A549 (cell line): ENCODE results near the gene SEC11A. TPM values are rescaled to one million over a fixed set of nuclear protein-coding genes. Genes with fewer than 3 reads are reported as not detected.
"Not testable (repeated sequence)": the region's sequence is repeated elsewhere in the genome, so short reads cannot be mapped to it uniquely, and the experiment has no call there.

Experiments
- ATAC-seq, 2 experiments: fragments of 200-7000 bp in 1 of 2; fragments of >200 bp in 1 of 2; cut with Nextera tagmentation in 1 of 2; cut with Tn5 transposase in 1 of 2; 3 replicates each; pipeline versions ENCODE4 v1.8.0 to v1.9.1; 2018 to 2020; ENCODE audit warnings: mild to moderate bottlenecking in 1 of 2, moderate library complexity in 1 of 2
- CTCF ChIA-PET: fragments of 300-600 bp; sonication (Branson Sonifier 250); formaldehyde crosslinking; extraction: SDS; loops from one replicate; lab custom pipeline; 2021; ENCODE audit warnings: antibody characterized with exemption, inconsistent platforms; lab: Yijun Ruan, JAX
- POLR2A ChIA-PET: fragments of 350-600 bp; formaldehyde crosslinking; extraction: SDS; loops from one replicate; lab custom pipeline; 2021; ENCODE audit warnings: antibody characterized with exemption, inconsistent platforms; lab: Yijun Ruan, JAX
- DNase-seq, 2 experiments: peaks; one replicate each; pipeline versions ENCODE4 v3.0.0 to v3.0.0-alpha.2; 2011 to 2016; ENCODE audit warnings: low read depth in 1 of 2, low spot score in 1 of 2
- FAIRE-seq: peaks from 2 replicates; lab custom pipeline; 2011; peaks lifted over from hg19 to GRCh38; lab: Jason Lieb, UNC
- H3K27ac ChIP-seq, 2 experiments: fragments of >200 bp; sonication (Bioruptor Twin); formaldehyde crosslinking; 3 replicates each; pipeline ENCODE4 v1.5.1; 2016 to 2017
- H3K4me1 ChIP-seq: fragments of >200 bp; sonication (Bioruptor Twin); formaldehyde crosslinking; 3 replicates; pipeline ENCODE4 v1.6.1; 2016
- H3K4me2 ChIP-seq: fragments of >200 bp; sonication (Bioruptor Twin); formaldehyde crosslinking; 3 replicates; pipeline ENCODE4 v1.6.1; 2016
- H3K4me3 ChIP-seq: fragments of >200 bp; sonication (Bioruptor Twin); formaldehyde crosslinking; 3 replicates; pipeline ENCODE4 v1.5.1; 2016
- H3K9me3 ChIP-seq: fragments of >200 bp; sonication (Bioruptor Twin); formaldehyde crosslinking; 3 replicates; pipeline ENCODE4 v1.6.1; 2016
- BHLHE40 ChIP-seq: IDR thresholded peaks from 2 replicates; pipeline ENCODE4 v1.6.1; 2012; ENCODE audit warnings: low read depth, low read length, inconsistent platforms
- CBX2 ChIP-seq: fragments of 200-600 bp; sonication (generic); IDR thresholded peaks from 2 replicates; pipeline ENCODE4 v1.6.1; 2016; ENCODE audit warnings: low read depth, mild to moderate bottlenecking, borderline replicate concordance
- CBX8 ChIP-seq: fragments of 200-600 bp; sonication (generic); IDR thresholded peaks from 2 replicates; pipeline ENCODE4 v1.6.1; 2016
- CHD2 ChIP-seq: fragments of 150-350 bp; IDR thresholded peaks from 2 replicates; pipeline ENCODE4 v1.6.1; 2014; ENCODE audit warnings: low read length; ENCODE audit not compliant: partially characterized antibody
- CHD4 ChIP-seq: fragments of 200-600 bp; sonication (generic); IDR thresholded peaks from 2 replicates; pipeline ENCODE4 v1.6.1; 2016; ENCODE audit warnings: antibody characterized with exemption, mild to moderate bottlenecking, borderline replicate concordance
- EHF ChIP-seq: fragments of 250-450 bp; sonication (Bioruptor Pico); IDR thresholded peaks from 2 replicates; pipeline ENCODE4 v1.5.0; 2020; ENCODE audit warnings: mild to moderate bottlenecking
- EHMT2 ChIP-seq: fragments of 200-600 bp; sonication (generic); IDR thresholded peaks from 2 replicates; pipeline ENCODE4 v1.6.1; 2016; ENCODE audit warnings: antibody characterized with exemption, low read depth, mild to moderate bottlenecking, moderate library complexity
- JUN ChIP-seq, 2 experiments: fragments of >200 bp; sonication (Bioruptor Twin); formaldehyde crosslinking; IDR thresholded peaks; 2 replicates in 1 of 2; 3 replicates in 1 of 2; pipeline ENCODE4 v1.6.1; 2016 to 2017
- POLR2A ChIP-seq: IDR thresholded peaks from 2 replicates; pipeline ENCODE4 v1.6.1; 2012; ENCODE audit warnings: mild to moderate bottlenecking, low read length
- RAD21 ChIP-seq, 2 experiments: fragments of >200 bp in 1 of 2; sonication (Bioruptor Twin) in 1 of 2; formaldehyde crosslinking in 1 of 2; IDR thresholded peaks in 1 of 2; conservative IDR thresholded peaks in 1 of 2; 2 replicates in 1 of 2; 3 replicates in 1 of 2; pipeline ENCODE4 v1.6.1; 2012 to 2018; ENCODE audit warnings: inconsistent platforms in 1 of 2
- RARB ChIP-seq: fragments of 250-450 bp; sonication (Bioruptor Pico); IDR thresholded peaks from 2 replicates; pipeline ENCODE4 v1.8.0; 2021; ENCODE audit warnings: mild to moderate bottlenecking, moderate library complexity
- RNF2 ChIP-seq: fragments of 200-600 bp; sonication (generic); IDR thresholded peaks from 2 replicates; pipeline ENCODE4 v1.6.1; 2016; ENCODE audit warnings: low read depth, mild to moderate bottlenecking, antibody characterized with exemption, moderate library complexity, borderline replicate concordance
- SMC3 ChIP-seq: fragments of >200 bp; sonication (Bioruptor Twin); formaldehyde crosslinking; IDR thresholded peaks from 3 replicates; pipeline ENCODE4 v1.6.1; 2018; ENCODE audit warnings: inconsistent platforms
- ZC3H11A ChIP-seq: fragments of 450-650 bp; IDR thresholded peaks from 2 replicates; pipeline ENCODE4 v1.6.1; 2014; ENCODE audit warnings: antibody characterized with exemption, mild to moderate bottlenecking
- ZFP36 ChIP-seq: fragments of 450-650 bp; IDR thresholded peaks from 2 replicates; pipeline ENCODE4 v1.6.1; 2014; ENCODE audit warnings: borderline replicate concordance; ENCODE audit not compliant: partially characterized antibody
- WGBS: methylation state at CpG from one replicate; pipeline ENCODE4 v1.1.6; 2017; ENCODE audit errors: missing lambda C conversion rate; 5-methylcytosine and 5-hydroxymethylcytosine counted together
- polyA plus RNA-seq, 4 experiments: library from polyadenylated mRNA; depleted of rRNA in 3 of 4; stranded (reverse); fragments of >200 nt; fragmentation: RNase III in 1 of 4; extraction: RNeasy Plus Mini Kit Qiagen cat#74134 plus additional on column Dnase treatment in 1 of 4; gene quantifications; 2 replicates in 3 of 4; 3 replicates in 1 of 4; pipeline ENCODE4 v1.2.3, GENCODE V29; 2011 to 2017
- TF ChIP-seq, protein P1 (sequence below): fragments of 150-350 bp; IDR thresholded peaks from 2 replicates; pipeline ENCODE4 v1.6.1; 2014; ENCODE audit warnings: low read depth, mild to moderate bottlenecking, low read length
- TF ChIP-seq, protein P2 (sequence below): fragments of >200 bp; sonication (Bioruptor Twin); formaldehyde crosslinking; IDR thresholded peaks from 3 replicates; pipeline ENCODE4 v1.6.1; 2016
- TF ChIP-seq, protein P3 (sequence below): fragments of >200 bp; sonication (Bioruptor Twin); formaldehyde crosslinking; IDR thresholded peaks from 3 replicates; pipeline ENCODE4 v1.5.1; 2016

SEC11A gene
- polyA plus RNA-seq, 2 of the 4 experiments (the other 2 are of a cell fraction): 380 to 490 TPM

DNA sequence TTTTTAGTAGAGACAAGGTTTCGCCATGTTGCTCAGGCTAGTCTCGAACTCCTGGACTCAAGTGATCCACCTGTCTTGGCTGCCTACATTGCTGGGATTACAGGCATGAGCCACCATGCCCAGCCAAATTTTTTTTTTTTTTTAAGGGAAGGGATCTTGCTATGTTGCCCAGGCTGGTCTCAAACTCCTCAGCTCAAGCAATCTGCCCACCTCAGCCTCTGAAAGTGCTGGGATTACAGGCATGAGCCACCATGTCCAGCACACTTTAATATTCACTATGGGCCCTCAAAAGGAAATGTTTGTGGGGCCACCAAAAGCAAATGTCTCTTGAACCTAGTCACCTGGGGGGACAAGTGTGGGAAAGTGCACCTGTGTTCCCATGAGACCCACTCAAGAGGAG, 73.3 kb downstream of the SEC11A start:
- H3K27ac ChIP-seq, FAIRE-seq, H3K4me3 ChIP-seq: not testable (repeated sequence)
- CTCF ChIA-PET: interaction anchor here (0.6 to 4.5 kb wide), 7 partner anchors 8 to 293 kb away, joined by 3 to 19 read pairs (median 3); partner anchors contain the start of gene WDR73
- TF ChIP-seq JUN (IDR thresholded peaks at IDR 0.05): 0 out of 5 replicates have a peak, but pooled peaks of 1 of the 2 experiments have one; percentile 2
- TF ChIP-seq, all 56 proteins: peak for 1; not testable (repeated sequence) for 55
- DNase-seq, H3K4me1 ChIP-seq, ATAC-seq, H3K4me2 ChIP-seq, H3K9me3 ChIP-seq: not testable (repeated sequence)
- 62% methylated on average over 2 of the region's 2 CpGs for WGBS
- POLR2A ChIA-PET: interaction anchor here (2.2 kb wide), 1 partner anchor 11 kb away, joined by 10 read pairs; no protein-coding TSS in a partner anchor

DNA sequence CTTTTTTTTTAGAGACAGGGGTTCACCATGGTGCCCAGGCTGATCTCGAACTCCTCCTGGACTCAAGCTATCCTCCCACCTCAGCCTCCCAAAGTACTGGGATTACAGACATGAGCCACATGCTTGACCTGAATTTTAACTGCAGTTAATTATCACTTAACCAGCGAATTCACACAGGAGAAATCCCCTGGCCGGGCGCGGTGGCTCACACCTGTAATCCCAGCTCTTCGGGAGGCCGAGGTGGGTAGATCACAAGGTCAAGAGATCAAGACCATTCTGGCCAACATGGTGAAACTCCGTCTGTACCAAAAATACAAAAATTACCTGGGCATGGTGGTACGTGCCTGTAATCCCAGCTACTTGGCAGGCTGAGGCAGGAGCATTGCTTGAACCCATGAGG, 74.1 kb downstream of the SEC11A start:
- H3K4me3 ChIP-seq, H3K4me1 ChIP-seq, FAIRE-seq, ATAC-seq, H3K9me3 ChIP-seq, DNase-seq, H3K4me2 ChIP-seq, H3K27ac ChIP-seq: not testable (repeated sequence)
- WGBS: 93% methylated on average over 9 of the region's 9 CpGs
- ChIA-PET CTCF (interaction anchor here (0.6 to 1.6 kb wide), 3 partner anchors 14 to 294 kb away, joined by 3 to 5 read pairs (median 3); no protein-coding TSS in a partner anchor), POLR2A (interaction anchor here (0.6 to 1.2 kb wide), 2 partner anchors 9 to 11 kb away, joined by 3 to 4 read pairs; no protein-coding TSS in a partner anchor)

DNA sequence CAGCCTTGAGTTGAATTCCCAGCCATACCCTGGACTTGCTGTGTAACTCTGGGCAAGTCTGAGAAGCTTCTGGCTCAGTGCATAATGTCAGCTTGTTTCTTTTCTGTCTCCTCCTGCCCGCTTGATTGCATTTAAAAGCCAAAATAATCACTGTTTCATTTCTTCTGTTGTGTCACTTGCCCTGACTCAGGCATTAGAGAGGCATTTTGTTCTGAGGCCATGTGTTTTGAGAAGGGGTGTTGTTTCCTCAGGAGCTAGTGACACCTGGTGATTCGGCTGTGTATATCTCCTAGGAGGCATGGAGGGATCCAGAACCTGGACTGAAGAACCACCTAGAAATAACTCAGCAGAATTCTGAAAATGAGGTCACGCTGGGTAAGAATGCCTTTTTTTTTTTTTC, 77.8 kb downstream of the SEC11A start:
- no peak for FAIRE-seq
- no peaks in the 10 kb centered on the region for H3K9me3 ChIP-seq
- H3K4me2 ChIP-seq: no peak overlapping the region
- TF ChIP-seq RNF2 (no peak), RAD21 (conservative IDR thresholded peaks at IDR 0.05 in 1 of 2, IDR thresholded peaks at IDR 0.05 in 1 of 2) (peak; percentile 48 to 50), CBX8 (no peak), ZFP36 (no peak), CHD4 (no peak), POLR2A (no peak), RARB (CRISPR knock-in tag) (no peak), EHF (no peak), SMC3 (peak; percentile 31; the same call in 1 of the 3 replicates), CHD2 (no peak), BHLHE40 (no peak), EHMT2 (no peak), ZC3H11A (no peak), CBX2 (no peak)
- TF ChIP-seq, protein P1, sequence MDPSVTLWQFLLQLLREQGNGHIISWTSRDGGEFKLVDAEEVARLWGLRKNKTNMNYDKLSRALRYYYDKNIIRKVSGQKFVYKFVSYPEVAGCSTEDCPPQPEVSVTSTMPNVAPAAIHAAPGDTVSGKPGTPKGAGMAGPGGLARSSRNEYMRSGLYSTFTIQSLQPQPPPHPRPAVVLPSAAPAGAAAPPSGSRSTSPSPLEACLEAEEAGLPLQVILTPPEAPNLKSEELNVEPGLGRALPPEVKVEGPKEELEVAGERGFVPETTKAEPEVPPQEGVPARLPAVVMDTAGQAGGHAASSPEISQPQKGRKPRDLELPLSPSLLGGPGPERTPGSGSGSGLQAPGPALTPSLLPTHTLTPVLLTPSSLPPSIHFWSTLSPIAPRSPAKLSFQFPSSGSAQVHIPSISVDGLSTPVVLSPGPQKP: no peak
- TF ChIP-seq, protein P2, sequence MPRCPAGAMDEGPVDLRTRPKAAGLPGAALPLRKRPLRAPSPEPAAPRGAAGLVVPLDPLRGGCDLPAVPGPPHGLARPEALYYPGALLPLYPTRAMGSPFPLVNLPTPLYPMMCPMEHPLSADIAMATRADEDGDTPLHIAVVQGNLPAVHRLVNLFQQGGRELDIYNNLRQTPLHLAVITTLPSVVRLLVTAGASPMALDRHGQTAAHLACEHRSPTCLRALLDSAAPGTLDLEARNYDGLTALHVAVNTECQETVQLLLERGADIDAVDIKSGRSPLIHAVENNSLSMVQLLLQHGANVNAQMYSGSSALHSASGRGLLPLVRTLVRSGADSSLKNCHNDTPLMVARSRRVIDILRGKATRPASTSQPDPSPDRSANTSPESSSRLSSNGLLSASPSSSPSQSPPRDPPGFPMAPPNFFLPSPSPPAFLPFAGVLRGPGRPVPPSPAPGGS: peak; percentile 38; the same call in 1 of the 3 replicates
- TF ChIP-seq, protein P3, sequence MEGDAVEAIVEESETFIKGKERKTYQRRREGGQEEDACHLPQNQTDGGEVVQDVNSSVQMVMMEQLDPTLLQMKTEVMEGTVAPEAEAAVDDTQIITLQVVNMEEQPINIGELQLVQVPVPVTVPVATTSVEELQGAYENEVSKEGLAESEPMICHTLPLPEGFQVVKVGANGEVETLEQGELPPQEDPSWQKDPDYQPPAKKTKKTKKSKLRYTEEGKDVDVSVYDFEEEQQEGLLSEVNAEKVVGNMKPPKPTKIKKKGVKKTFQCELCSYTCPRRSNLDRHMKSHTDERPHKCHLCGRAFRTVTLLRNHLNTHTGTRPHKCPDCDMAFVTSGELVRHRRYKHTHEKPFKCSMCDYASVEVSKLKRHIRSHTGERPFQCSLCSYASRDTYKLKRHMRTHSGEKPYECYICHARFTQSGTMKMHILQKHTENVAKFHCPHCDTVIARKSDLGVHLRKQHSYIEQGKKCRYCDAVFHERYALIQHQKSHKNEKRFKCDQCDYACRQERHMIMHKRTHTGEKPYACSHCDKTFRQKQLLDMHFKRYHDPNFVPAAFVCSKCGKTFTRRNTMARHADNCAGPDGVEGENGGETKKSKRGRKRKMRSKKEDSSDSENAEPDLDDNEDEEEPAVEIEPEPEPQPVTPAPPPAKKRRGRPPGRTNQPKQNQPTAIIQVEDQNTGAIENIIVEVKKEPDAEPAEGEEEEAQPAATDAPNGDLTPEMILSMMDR: peak; percentile 39
- TF ChIP-seq, all 56 proteins: peak for 4
- Histone ChIP-seq H3K27ac (no peak overlapping the region), H3K4me1 (peaks cover 8% of the 10 kb centered on the region; the same call in 2 of the 3 replicates), H3K4me3 (no peak overlapping the region)
- WGBS: 67% methylated on average over 3 of the region's 3 CpGs
- DNase-seq (peak in 1 of 2 experiments; percentile 63), ATAC-seq (peak; percentile 27 to 49; a peak in 5 of 6 replicates)
- ChIA-PET POLR2A (interaction anchor here (0.8 to 1.2 kb wide), 2 partner anchors 16 to 50 kb away, joined by 3 to 6 read pairs; partner anchors contain the start of gene WDR73), CTCF (interaction anchor here (0.7 to 3.1 kb wide), 17 partner anchors 9 to 290 kb away, joined by 3 to 21 read pairs (median 3); partner anchors contain the start of genes NMB and WDR73)
